Measurements from ENCODE around the gene DHX8.
"Not testable (repeated sequence)": the region's sequence is repeated elsewhere in the genome, so short reads cannot be mapped to it uniquely, and the experiment has no call there.

Gene DHX8

GRCh38 chr17:43483674-43484551, at the start of gene DHX8:
DHX8 (plus strand) TSS chr17:43483975; CDS start chr17:43484038, 63 bp downstream.
- intact Hi-C loops (cut with DNase I) = loop anchor here (1.0 to 10.0 kb wide), 2 partner anchors 90 to 531 kb away; partner anchors contain the start of gene TMEM101
- DNase-seq = peak; percentile 91 to 99 (median 96)

DNA sequence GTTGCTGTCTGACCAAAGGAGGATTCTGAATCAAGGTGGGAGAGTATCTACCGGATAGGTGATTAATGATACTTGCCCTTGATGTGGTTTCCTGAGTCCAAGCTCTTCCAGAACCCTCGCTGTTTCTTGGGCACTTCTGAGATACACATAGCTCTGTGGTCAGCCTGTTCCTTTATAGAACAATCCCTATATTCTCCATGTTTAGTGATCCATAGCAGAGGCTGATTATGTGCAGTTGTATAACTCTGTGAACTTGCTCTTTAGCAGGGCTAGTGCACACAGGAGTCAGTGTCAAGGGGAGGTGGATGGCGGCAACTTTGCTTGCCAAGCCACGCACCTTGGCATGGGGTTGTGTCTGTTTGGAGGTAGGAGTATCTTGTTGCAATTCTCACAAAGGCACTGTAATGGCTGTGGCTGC, 48.9 kb upstream of the DHX8 start:
- intact Hi-C loops (cut with DNase I) = no loop called here
- peak in 1 of 10 donors; percentile 9 for DNase-seq

DNA sequence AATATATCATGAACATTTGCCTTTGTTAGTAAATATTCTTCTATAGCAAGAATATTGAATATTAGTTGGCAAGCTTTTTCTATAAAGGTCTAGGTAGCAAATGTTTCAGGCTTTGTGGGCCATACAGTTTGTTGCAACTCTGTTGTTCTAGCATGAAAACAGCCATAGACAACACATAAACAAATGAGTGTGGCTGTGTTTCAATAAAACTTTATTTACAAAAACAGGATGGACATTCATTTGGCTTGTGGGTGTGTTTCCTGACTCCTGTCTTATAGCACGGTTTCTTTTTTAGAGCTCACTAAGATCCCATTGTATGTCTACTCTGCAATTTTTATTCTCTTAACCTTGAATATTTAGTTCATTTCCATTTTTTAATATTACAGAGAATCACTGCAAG, 46.0 kb upstream of the DHX8 start:
- DNase-seq = no peak
- intact Hi-C loops (cut with DNase I) = no loop called here

DNA sequence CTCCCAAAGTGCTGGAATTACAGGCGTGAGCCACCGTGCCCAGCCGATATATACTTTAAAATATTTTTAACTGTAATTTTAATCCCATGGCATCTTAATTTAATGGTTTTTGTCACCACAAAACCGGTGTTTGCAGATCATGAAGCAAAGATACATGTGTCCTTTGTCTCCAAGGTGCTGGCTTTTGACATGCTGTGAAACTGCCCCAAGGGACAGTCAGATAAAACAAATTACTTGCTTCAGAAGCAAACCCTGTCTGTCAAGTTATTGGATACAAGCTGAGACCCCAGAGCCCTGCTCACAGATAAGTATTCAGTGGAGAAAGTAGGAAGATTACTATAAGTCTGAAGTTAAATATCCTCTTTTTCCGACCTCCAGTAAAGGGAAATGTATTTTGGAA, 45.1 kb upstream of the DHX8 start:
- intact Hi-C loops (cut with DNase I) = no loop called here
- DNase-seq = peak in 1 of 10 donors; percentile 1

- peak in 4 of 10 donors; percentile 26 to 85 (median 56) for DNase-seq
- intact Hi-C loops (cut with DNase I) = no loop called here
Observed at GRCh38 chr17:43439041-43439440, 44.7 kb upstream of the DHX8 start.

GRCh38 chr17:43442711-43443110, 41.1 kb upstream of the DHX8 start:
- DNase-seq = no peak
- intact Hi-C loops (cut with DNase I) = no loop called here

DNA sequence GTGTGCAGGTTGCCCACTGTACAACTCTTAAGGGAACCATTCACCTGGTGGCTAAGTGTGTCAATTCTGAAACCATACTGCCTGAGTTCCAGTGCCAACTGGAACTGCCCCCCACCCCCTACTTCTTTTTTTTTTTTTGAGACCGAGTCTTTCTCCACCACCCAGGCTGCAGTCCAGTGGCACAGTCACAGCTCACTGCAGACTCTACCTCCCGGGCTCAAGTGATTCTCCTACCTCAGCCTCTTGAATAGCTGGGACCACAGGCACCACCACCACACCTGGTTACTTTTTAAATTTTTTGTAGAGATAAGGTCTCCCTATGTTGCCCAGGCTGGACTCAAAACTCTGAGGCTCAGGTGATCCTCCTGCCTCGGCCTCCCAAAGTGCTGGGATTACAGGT, 40.4 kb upstream of the DHX8 start:
- no peak for DNase-seq
- intact Hi-C loops (cut with DNase I) = no loop called here

- intact Hi-C loops (cut with DNase I) = no loop called here
- no peak for DNase-seq
Observed at GRCh38 chr17:43444223-43445008, 39.4 kb upstream of the DHX8 start.

DNA sequence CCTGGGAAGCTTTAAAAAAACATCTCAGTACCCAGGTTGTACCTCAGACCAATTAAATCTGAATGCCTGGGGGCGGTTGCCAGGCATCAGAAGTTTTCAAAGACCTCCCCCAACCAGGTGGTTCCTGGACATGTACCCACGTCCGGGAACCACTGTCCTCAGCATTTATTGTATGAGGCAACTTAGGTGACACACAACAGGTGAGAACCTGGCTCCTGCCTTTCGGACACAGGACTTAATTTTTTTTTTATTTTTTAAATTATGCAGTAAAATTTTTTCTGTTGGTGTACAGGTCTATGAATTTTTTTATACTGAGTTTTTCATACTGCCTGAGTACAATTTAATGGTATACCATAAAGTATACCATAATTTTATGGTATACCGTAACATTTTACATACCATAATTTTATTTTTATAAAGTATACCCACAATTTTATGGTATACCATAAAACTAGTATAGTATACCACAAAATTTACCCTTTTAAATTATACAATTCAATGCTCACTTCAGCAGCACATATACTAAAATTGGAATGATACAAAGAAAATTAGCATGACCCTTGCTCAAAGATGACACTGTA, 38.7 kb upstream of the DHX8 start:
- no peak for DNase-seq
- intact Hi-C loops (cut with DNase I) = no loop called here

DNA sequence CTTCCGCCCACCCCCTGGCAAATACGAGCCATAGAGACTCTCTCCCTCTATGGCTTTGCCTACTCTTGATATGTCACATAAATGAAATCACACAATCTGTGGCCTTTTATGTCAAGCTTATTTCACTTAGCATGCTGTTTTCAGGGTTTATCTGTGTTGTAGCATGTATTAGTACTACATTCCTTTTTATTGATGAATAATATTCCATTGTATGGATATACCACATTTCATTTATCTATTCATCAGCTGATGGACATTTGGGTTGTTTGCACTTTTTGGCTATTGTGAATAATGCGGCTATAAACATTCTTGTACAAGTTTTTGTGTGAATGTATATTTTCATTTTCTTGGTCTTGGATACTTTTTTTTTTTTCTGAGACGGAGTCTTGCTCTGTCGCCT, 37.0 kb upstream of the DHX8 start:
- DNase-seq = no peak
- intact Hi-C loops (cut with DNase I) = no loop called here

DNA sequence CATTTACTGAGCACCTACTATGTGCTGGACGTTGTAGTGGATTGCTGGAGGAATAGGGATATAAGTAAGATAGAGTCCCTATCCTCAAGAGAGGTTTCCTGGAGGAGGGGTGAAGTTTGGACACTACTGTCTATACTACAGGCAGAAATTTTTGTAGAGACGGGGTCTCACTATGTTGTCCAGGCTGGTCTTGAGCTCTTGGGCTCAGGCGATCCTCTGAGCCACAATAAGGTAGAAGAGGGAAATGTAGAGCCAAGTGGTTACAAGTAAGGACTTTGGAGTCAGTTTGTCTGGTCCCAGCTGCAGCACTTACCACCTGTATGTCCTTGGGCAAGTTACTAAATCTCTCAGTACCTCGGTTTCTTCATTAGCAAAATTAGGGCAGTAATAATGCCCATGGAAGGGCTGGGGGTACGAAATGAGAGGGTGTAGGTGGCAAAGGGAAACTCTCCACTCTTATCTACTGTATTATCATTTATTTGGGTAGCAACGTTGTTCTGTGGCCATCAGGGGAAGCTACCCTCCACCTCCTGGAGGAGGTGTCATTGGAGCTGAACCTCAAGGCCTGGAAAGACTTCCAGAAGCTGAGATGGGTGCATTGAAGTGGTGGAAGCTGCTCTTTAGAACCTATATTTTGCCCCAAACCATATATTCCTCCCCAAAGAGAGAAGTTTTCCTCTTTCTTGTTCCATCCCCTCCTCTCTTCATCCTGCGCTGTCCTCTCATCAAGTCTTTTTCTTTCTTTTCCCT, 34.9 kb upstream of the DHX8 start:
- intact Hi-C loops (cut with DNase I) = no loop called here
- no peak for DNase-seq

GRCh38 chr17:43449470-43450248, 34.1 kb upstream of the DHX8 start:
- DNase-seq = peak in 1 of 10 donors; percentile 27
- intact Hi-C loops (cut with DNase I) = no loop called here

DNA sequence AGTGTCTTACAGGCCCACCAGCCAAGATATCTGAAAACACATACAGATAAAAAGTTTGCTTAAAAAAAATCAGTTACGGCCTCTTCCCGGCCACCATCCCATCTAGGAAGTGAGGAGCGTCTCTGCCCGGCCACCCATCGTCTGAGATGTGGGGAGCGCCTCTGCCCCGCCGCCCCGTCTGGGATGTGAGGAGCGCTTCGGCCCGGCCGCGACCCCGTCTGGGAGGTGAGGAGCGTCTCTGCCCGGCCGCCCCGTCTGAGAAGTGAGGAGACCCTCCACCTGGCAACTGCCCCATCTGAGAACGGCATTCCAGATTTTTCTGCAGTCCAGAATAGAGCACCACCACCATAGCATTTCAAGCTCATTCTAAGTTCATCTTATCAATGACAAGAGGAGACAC, 33.0 kb upstream of the DHX8 start:
- peak in 1 of 10 donors; percentile 34 for DNase-seq
- intact Hi-C loops (cut with DNase I) = not testable (repeated sequence)

GRCh38 chr17:43451741-43452140, 32.0 kb upstream of the DHX8 start:
- intact Hi-C loops (cut with DNase I) = not testable (repeated sequence)
- DNase-seq = peak in 1 of 10 donors; percentile 70

DNA sequence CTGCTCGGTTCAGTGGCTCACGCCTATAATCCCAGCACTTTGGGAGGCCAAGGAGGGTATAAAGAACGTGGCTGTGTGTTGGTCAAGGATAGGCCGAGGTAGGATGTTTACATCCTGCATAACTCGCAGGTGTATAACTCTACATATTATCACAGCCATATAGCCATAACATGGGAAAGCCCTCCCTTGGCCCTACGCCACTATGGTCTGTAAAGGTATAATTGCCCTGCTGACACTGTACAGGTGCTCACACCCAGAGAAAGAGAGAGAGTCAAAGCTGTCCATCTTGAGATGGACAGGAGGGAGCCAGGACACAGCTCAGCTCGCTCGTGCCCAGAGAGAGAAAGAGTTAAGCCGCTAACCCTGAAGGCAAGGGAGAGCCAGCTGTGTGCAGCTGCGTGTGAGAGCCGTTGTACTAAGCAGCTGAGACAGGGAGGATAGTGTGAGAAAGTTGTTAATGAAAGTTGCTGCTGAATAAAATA, 30.4 kb upstream of the DHX8 start:
- intact Hi-C loops (cut with DNase I) = no loop called here

DNA sequence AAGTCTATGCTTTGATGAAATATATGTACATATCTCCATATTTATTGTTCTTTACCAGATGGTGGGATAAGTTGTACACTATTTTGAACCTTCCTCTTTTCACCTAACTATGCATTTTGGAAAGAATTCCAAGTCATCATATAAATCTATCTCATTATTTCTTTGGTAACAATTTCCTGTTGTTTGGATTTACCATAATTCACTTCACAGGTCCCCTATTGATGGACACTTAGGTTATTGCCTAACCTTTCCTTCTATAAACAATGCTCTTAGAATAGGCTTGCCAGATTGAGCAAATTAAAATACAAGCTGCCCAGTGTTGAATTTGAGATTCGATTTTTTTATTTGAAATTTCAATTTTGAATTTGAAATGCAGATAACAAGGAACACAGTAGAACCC, 28.9 kb upstream of the DHX8 start:
- DNase-seq = no peak
- intact Hi-C loops (cut with DNase I) = no loop called here

More for the DNA sequence above, 30.4 kb upstream of the DHX8 start:
- no peak for DNase-seq

GRCh38 chr17:43456029-43456428, 27.7 kb upstream of the DHX8 start:
- intact Hi-C loops (cut with DNase I) = no loop called here
- DNase-seq = no peak

DNA sequence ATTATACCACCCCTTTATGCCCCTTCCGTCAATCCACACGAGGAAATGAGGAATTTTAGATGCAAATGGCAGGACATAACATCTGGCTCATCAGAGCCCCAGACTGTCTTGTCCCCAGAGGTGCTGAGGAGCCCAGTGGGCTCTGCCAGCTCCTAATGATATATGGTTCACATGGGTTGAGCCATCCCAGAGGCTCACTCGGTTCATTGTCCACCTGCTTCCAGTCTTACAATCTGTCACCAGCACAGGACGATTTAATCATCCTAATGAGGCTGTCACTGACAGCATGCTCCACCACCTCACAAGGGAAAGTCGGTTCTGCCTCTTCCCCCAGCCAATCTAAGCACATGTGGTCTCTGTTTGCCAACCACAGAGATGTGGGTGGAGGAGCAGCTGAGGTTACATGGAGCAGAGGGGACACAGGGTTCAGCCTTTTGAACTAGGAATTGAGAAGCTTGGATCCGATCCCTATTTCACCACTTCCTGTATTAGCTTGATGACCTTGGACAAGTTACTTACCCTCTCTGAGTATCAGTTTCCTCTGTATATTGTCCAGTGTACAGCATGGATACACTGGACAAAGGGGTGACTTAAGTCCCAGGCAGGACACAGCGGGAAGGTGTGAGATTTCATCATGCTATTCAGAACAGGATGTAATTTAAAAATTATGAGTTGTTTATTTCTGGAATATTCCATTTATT, 27.0 kb upstream of the DHX8 start:
- intact Hi-C loops (cut with DNase I) = no loop called here
- no peak for DNase-seq

- DNase-seq = no peak
- intact Hi-C loops (cut with DNase I) = no loop called here
Observed at GRCh38 chr17:43457362-43457692, 26.4 kb upstream of the DHX8 start.

Data from posterior cingulate gyrus (tissue), 11 donors.